ENCODE data around the gene SLC35B1. TPM values are rescaled to one million over a fixed set of nuclear protein-coding genes. Genes with fewer than 3 reads are reported as not detected.

SLC35B1 gene
- polyA plus RNA-seq, 2 of the 4 experiments (the other 2 are of a cell fraction) = 72.7 to 191 TPM

GRCh38 chr17:49681106-49681979, 26.4 kb downstream of the SLC35B1 start:
- FAIRE-seq (no peak), DNase-seq (ENCODE audit: low read depth in 1 of 2, low spot score in 1 of 2) (no peak), ATAC-seq (no peak)
- ChIA-PET CTCF (interaction anchor here (0.5 to 49.7 kb wide), 8 partner anchors 18 to 315 kb away, joined by 3 to 2008 read pairs (median 3); partner anchors contain the start of gene NXPH3), POLR2A (no interaction called here)
- 46% methylated on average over 9 of the region's 9 CpGs for WGBS (ENCODE audit: missing lambda C conversion rate)
- H3K27ac ChIP-seq = no peak overlapping the region
- no peak for TF ChIP-seq NFE2L2 (conservative IDR thresholded peaks at IDR 0.05; ENCODE audit: low read length)
- TF ChIP-seq EHF (CRISPR knock-in tag; IDR thresholded peaks at IDR 0.05) = no peak
- TF ChIP-seq PBX3 (IDR thresholded peaks at IDR 0.05) = no peak
- no peak for TF ChIP-seq HOXB5 (CRISPR knock-in tag; IDR thresholded peaks at IDR 0.05)
- TF ChIP-seq JUNB (IDR thresholded peaks at IDR 0.05) = no peak
- no peak for TF ChIP-seq USF2 (IDR thresholded peaks at IDR 0.05)
- no peak for TF ChIP-seq HEYL (CRISPR knock-in tag; IDR thresholded peaks at IDR 0.05)
- no peak for TF ChIP-seq BHLHE40 (IDR thresholded peaks at IDR 0.05; ENCODE audit: low read depth, low read length)
- TF ChIP-seq RARB (CRISPR knock-in tag; IDR thresholded peaks at IDR 0.05) = no peak
- TF ChIP-seq RAD21 (conservative IDR thresholded peaks at IDR 0.05 in 1 of 2, IDR thresholded peaks at IDR 0.05 in 1 of 2) = no peak
- TF ChIP-seq SREBF2 (IDR thresholded peaks at IDR 0.05) = no peak
- no peak for TF ChIP-seq FOXS1 (CRISPR knock-in tag; IDR thresholded peaks at IDR 0.05)
- TF ChIP-seq FOSB (CRISPR knock-in tag; IDR thresholded peaks at IDR 0.05) = no peak
- TF ChIP-seq E2F6 (IDR thresholded peaks at IDR 0.05; ENCODE audit: borderline replicate concordance, low read depth) = no peak
- H3K9me3 ChIP-seq = no peaks in the 10 kb centered on the region
- H3K4me3 ChIP-seq = no peak overlapping the region
- H3K4me1 ChIP-seq = peaks cover 5% of the 10 kb centered on the region
- no peak overlapping the region for H3K4me2 ChIP-seq

GRCh38 chr17:49680314-49680713, 27.4 kb downstream of the SLC35B1 start:
- DNase-seq (ENCODE audit: low read depth in 1 of 2, low spot score in 1 of 2) (no peak), FAIRE-seq (no peak), ATAC-seq (no peak)
- CTCF ChIA-PET = interaction anchor here (2.0 to 49.7 kb wide), 3 partner anchors 19 to 317 kb away, joined by 4 to 2008 read pairs (median 181); partner anchors contain the start of gene NXPH3
- Histone ChIP-seq H3K27ac (no peak overlapping the region), H3K4me3 (no peak overlapping the region), H3K4me2 (no peak overlapping the region), H3K4me1 (peaks cover 15% of the 10 kb centered on the region), H3K9me3 (no peaks in the 10 kb centered on the region)
- TF ChIP-seq MAX (IDR thresholded peaks at IDR 0.05) (no peak), BHLHE40 (IDR thresholded peaks at IDR 0.05; ENCODE audit: low read depth, low read length) (no peak), ZFP36 (IDR thresholded peaks at IDR 0.05; ENCODE audit: borderline replicate concordance, partially characterized antibody) (no peak), FOXS1 (CRISPR knock-in tag; IDR thresholded peaks at IDR 0.05) (no peak), ZNF302 (CRISPR knock-in tag; IDR thresholded peaks at IDR 0.05) (no peak), FOSB (CRISPR knock-in tag; IDR thresholded peaks at IDR 0.05) (no peak), SREBF2 (IDR thresholded peaks at IDR 0.05) (no peak), RFX5 (IDR thresholded peaks at IDR 0.05) (no peak), NPAS2 (CRISPR knock-in tag; IDR thresholded peaks at IDR 0.05; ENCODE audit: borderline replicate concordance) (no peak), RARB (CRISPR knock-in tag; IDR thresholded peaks at IDR 0.05) (no peak), E2F6 (IDR thresholded peaks at IDR 0.05; ENCODE audit: borderline replicate concordance, low read depth) (no peak), NR3C1 (IDR thresholded peaks at IDR 0.05) (no peak), KDM1A (IDR thresholded peaks at IDR 0.05; ENCODE audit: low read depth) (no peak), EHMT2 (IDR thresholded peaks at IDR 0.05; ENCODE audit: low read depth) (no peak), USF2 (IDR thresholded peaks at IDR 0.05) (no peak)
- WGBS (ENCODE audit: missing lambda C conversion rate) = 87% methylated on average over 6 of the region's 6 CpGs
- POLR2A ChIA-PET = no interaction called here

Data from A549 (cell line).